Central memory CD8-positive, alpha-beta T cell (primary cell): Measurements from ENCODE around the gene XKR3.
"Not testable (repeated sequence)": the region's sequence is repeated elsewhere in the genome, so short reads cannot be mapped to it uniquely, and the experiment has no call there.

ENCODE experiments used
- ATAC-seq: fragments of 150-1000 bp; cut with Tn5 transposase; replicated peaks from 2 replicates; pipeline ENCODE4 v1.10.0; 2022; ENCODE audit warnings: mild to moderate bottlenecking, moderate FRiP score, moderate number of reproducible peaks; ENCODE audit not compliant: poor library complexity, severe bottlenecking; ENCODE audit errors: extremely low read depth
- DNase-seq, 2 donors: peaks; one replicate each; pipeline ENCODE4 v3.0.0; 2021; ENCODE audit warnings: low spot score in 2 of 2
- H3K27ac Mint-ChIP-seq: one replicate; pipeline ENCODE4 v1.8.0; 2022; ENCODE audit warnings: low read depth, mild to moderate bottlenecking, moderate library complexity, mixed read lengths
- H3K27me3 Mint-ChIP-seq: one replicate; pipeline ENCODE4 v1.8.0; 2022; ENCODE audit warnings: mixed read lengths
- H3K36me3 Mint-ChIP-seq: one replicate; pipeline ENCODE4 v1.8.0; 2022; ENCODE audit warnings: mild to moderate bottlenecking, moderate library complexity, mixed read lengths; ENCODE audit not compliant: insufficient read depth
- H3K4me1 Mint-ChIP-seq: one replicate; pipeline ENCODE4 v1.8.0; 2022; ENCODE audit warnings: mixed read lengths
- H3K4me3 Mint-ChIP-seq: one replicate; pipeline ENCODE4 v1.8.0; 2022; ENCODE audit warnings: mild to moderate bottlenecking, moderate library complexity, mixed read lengths
- H3K9me3 Mint-ChIP-seq: one replicate; pipeline ENCODE4 v1.8.0; 2022; ENCODE audit warnings: mixed read lengths

The XKR3 gene

GRCh38 chr22:16801088-16801487, 24.1 kb downstream of the XKR3 start:
- H3K4me1 Mint-ChIP-seq: no peaks in the 10 kb centered on the region
- no peaks in the 10 kb centered on the region for H3K36me3 Mint-ChIP-seq
- DNase-seq (no peak), ATAC-seq (no peak)
- H3K4me3 Mint-ChIP-seq: no peak overlapping the region
- no peak overlapping the region for H3K27ac Mint-ChIP-seq
- H3K27me3 Mint-ChIP-seq: no peaks in the 10 kb centered on the region
- no peaks in the 10 kb centered on the region for H3K9me3 Mint-ChIP-seq

GRCh38 chr22:16800358-16800757, 24.9 kb downstream of the XKR3 start:
- ATAC-seq: no peak
- no peak for DNase-seq
- Mint-ChIP-seq H3K27ac (no peak overlapping the region), H3K36me3 (peaks cover 1% of the 10 kb centered on the region), H3K4me1 (no peaks in the 10 kb centered on the region), H3K27me3 (no peaks in the 10 kb centered on the region), H3K9me3 (no peaks in the 10 kb centered on the region), H3K4me3 (no peak overlapping the region)

DNA sequence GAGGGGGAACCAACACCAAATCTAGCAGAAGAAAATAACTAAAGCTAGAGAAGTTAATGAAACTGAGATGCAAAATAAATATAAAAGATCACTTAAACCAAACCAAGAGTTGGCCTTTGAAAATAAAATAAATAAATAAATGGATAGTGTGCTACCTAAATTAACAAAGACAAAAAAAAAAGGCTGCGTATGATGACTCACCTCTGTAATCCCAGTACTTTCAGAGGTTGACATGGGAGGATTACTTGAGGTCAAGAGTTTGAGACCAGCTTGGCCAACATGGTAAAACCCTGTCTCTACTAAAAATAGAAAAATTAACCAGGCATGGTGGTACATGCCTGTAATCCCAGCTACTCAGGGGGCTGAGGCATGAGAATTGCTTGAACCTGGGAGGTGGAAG, 29.7 kb downstream of the XKR3 start:
- ATAC-seq, DNase-seq, H3K4me3 Mint-ChIP-seq, H3K4me1 Mint-ChIP-seq, H3K27ac Mint-ChIP-seq, H3K36me3 Mint-ChIP-seq: not testable (repeated sequence)
- Mint-ChIP-seq H3K9me3 (peaks cover 14% of the 10 kb centered on the region), H3K27me3 (peaks cover 17% of the 10 kb centered on the region)

- Mint-ChIP-seq H3K27me3 (peaks cover 17% of the 10 kb centered on the region), H3K36me3 (peaks cover 1% of the 10 kb centered on the region), H3K4me3 (no peak overlapping the region), H3K27ac (no peak overlapping the region), H3K4me1 (no peaks in the 10 kb centered on the region), H3K9me3 (peaks cover 14% of the 10 kb centered on the region)
- DNase-seq (no peak), ATAC-seq (no peak)
Measured at GRCh38 chr22:16793831-16794230, 31.4 kb downstream of the XKR3 start.

DNA sequence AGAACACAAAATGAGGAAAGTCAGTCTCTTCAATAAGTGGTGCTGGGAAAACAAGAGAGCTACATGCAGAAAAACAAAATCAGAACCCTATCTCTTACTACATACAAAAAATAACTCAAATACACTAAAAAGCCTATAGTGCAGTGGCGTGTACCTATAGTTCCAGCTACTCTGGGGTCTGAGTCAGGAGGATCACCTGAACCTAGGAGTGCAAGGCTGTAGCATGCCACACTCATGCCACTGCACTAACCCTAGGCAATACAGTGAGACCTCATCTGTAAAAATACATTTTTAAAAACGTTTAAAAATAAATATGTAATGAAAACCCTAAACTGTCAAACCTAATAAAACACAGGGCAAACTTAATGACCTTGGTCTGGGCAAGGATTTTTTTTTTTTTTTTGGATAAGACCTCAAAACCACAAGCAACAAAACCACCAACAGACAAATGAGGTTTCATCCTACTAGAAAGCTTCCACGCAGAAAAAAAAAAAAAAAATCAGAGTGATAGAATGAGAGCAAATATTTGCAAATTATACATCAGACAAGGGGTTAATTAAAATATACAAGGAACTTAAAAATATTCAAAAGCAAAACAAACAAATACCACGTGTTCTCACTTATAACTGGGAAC, 35.2 kb downstream of the XKR3 start:
- no peak overlapping the region for H3K4me3 Mint-ChIP-seq

DNA sequence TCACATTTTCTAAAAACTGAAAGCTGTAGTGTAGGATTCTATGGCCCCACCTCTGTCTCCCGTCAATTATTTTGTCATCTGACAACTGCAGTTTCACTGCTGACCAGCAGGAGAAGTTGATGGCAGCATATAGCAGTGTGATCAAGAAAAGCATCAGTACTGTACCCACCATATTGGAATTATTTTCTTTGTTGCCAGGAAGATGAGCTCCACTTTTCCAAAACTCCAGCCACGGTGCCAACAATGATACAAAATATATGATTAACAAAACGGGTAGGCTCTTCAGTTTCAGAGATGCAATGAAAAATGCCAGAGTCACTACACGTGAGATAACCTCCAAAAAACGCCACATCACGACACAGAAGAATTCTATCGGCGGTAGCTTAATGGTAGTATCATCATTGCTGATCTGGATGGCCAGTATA, 41.3 kb downstream of the XKR3 start:
- ATAC-seq: no peak
- Mint-ChIP-seq H3K9me3 (no peaks in the 10 kb centered on the region), H3K4me1 (no peaks in the 10 kb centered on the region), H3K4me3 (no peak overlapping the region), H3K27ac (no peak overlapping the region), H3K36me3 (no peaks in the 10 kb centered on the region), H3K27me3 (no peaks in the 10 kb centered on the region)
- no peak for DNase-seq

More for the DNA sequence above, 35.2 kb downstream of the XKR3 start:
- Mint-ChIP-seq H3K9me3 (peaks cover 12% of the 10 kb centered on the region), H3K4me1 (no peaks in the 10 kb centered on the region), H3K27ac (no peak overlapping the region), H3K27me3 (peaks cover 16% of the 10 kb centered on the region), H3K36me3 (no peaks in the 10 kb centered on the region)
- DNase-seq: no peak
- ATAC-seq: no peak

DNA sequence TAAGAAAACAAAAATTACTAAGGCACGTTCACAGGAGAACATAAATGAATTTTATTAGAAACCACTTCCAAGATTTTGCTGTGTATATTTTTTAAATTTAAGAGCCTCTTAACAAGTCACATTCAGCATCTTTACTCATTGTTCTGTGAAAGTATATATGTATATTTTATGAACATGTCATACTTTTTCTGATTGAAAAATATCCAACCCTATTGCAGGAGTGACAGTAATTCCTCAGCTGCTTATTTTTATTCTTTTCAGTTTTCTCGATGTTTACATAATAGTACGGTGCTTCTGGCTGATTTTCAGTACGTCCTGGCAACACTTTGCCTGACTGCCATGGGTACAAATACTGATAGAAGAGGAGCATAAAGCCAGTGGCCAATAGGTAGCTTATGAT, 41.8 kb downstream of the XKR3 start:
- no peak for DNase-seq
- H3K4me1 Mint-ChIP-seq: no peaks in the 10 kb centered on the region
- no peaks in the 10 kb centered on the region for H3K27me3 Mint-ChIP-seq
- H3K9me3 Mint-ChIP-seq: no peaks in the 10 kb centered on the region
- H3K27ac Mint-ChIP-seq: no peak overlapping the region
- ATAC-seq: no peak
- no peaks in the 10 kb centered on the region for H3K36me3 Mint-ChIP-seq
- H3K4me3 Mint-ChIP-seq: no peak overlapping the region

- Mint-ChIP-seq H3K27me3 (no peaks in the 10 kb centered on the region), H3K27ac (no peak overlapping the region)
Measured at GRCh38 chr22:16781764-16782329, 43.4 kb downstream of the XKR3 start.

DNA sequence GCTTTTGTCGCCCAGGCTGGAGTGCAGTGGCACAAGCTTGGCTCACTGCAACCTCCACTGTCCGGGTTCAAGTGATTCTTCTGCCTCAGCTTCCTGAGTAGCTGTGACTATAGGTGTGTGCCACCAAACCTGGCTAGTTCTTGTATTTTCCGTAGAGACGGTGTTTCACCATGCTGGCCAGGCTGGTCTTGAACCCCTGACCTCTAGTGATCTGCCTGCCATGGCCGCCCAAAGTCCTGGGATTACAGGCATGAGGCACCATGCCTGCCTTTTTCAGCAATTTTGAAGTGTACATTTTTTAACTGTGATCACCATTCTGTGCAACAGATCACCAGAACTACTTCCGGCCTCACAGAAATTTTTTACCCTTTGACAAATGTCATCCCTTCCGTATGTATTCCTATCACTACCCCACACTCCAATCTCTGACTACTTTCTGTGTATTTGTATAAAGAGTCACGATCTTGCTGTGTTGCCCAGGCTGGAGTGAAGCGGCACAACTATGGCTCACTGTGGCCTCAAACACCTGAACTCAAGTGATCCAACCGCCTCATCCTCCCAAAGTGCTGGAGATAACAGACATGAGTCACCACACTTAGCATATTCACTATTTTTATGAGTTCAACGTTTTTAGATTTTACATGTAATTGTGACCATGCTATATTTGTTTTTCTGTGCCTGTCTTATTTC, 44.0 kb downstream of the XKR3 start:
- H3K36me3 Mint-ChIP-seq: no peaks in the 10 kb centered on the region
- ATAC-seq (no peak), DNase-seq (no peak)
- H3K27ac Mint-ChIP-seq: no peak overlapping the region
- no peaks in the 10 kb centered on the region for H3K4me1 Mint-ChIP-seq
- no peaks in the 10 kb centered on the region for H3K27me3 Mint-ChIP-seq
- H3K9me3 Mint-ChIP-seq: peaks cover 6% of the 10 kb centered on the region
- no peak overlapping the region for H3K4me3 Mint-ChIP-seq

More at GRCh38 chr22:16781764-16782329, 43.4 kb downstream of the XKR3 start:
- Mint-ChIP-seq H3K4me1 (no peaks in the 10 kb centered on the region), H3K9me3 (peaks cover 6% of the 10 kb centered on the region), H3K4me3 (no peak overlapping the region), H3K36me3 (no peaks in the 10 kb centered on the region)
- DNase-seq (no peak), ATAC-seq (no peak)

DNA sequence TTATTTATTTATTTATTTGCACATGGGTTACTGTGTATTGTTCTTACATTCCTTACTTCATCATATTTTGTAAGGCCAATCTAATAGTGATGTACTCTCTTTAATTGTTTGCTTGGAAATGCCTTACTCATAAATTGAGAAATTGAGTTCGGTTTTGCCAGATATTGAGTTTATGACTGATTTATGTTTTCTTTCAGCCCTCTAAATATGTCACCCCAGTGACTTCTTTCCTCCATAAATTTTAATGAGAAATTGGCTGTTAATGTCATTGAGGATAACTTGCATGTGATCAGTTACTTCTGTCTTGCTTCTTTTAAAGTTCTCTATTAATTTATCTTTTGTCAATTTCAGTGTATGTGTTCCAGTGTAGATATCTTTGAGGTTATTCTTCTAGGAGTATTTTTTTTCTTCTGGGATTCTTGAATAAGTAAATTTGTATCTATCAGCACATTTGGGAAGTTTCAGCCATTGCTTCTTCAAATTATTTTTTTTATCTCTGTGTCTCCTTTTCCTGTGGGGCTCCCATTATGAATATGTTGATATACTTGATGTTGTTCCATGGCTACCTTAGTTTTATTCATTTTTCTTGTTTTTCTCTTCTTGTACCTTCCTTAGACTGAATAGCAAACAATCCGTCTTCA, 47.8 kb downstream of the XKR3 start:
- no peak for DNase-seq
- Mint-ChIP-seq H3K4me3 (no peak overlapping the region), H3K27ac (no peak overlapping the region), H3K4me1 (no peaks in the 10 kb centered on the region), H3K9me3 (peaks cover 6% of the 10 kb centered on the region), H3K27me3 (no peaks in the 10 kb centered on the region), H3K36me3 (peaks cover 2% of the 10 kb centered on the region)
- ATAC-seq: no peak

DNA sequence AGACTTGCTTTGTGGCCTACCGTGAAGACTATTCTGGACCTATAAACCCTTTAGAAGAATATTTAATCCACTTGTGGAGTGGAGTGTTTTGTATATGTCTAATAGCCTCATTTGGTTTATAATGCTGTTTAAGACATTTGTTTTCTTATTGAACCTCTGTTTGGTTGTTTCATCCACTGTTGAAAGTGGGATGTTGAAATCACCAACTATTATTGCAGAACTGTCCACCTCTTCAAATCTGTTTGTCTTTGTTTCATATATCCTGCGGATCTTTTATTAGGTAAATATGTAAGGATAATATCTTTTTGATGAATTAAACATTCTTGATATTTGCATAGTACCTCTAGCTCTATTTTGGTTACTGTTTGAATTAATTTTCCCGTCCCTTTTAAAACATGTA, 49.1 kb downstream of the XKR3 start:
- Mint-ChIP-seq H3K36me3 (peaks cover 2% of the 10 kb centered on the region), H3K27ac (no peak overlapping the region), H3K9me3 (peaks cover 6% of the 10 kb centered on the region), H3K4me3 (no peak overlapping the region), H3K27me3 (no peaks in the 10 kb centered on the region), H3K4me1 (no peaks in the 10 kb centered on the region)
- DNase-seq (no peak), ATAC-seq (no peak)

GRCh38 chr22:16774911-16775500, 50.2 kb downstream of the XKR3 start:
- H3K27me3 Mint-ChIP-seq: no peaks in the 10 kb centered on the region
- H3K36me3 Mint-ChIP-seq: peaks cover 4% of the 10 kb centered on the region
- DNase-seq (no peak), ATAC-seq (no peak)
- peaks cover 6% of the 10 kb centered on the region for H3K9me3 Mint-ChIP-seq
- no peak overlapping the region for H3K4me3 Mint-ChIP-seq
- no peaks in the 10 kb centered on the region for H3K4me1 Mint-ChIP-seq
- H3K27ac Mint-ChIP-seq: no peak overlapping the region
